ENCODE measurements around the gene SLC25A34.

DNA sequence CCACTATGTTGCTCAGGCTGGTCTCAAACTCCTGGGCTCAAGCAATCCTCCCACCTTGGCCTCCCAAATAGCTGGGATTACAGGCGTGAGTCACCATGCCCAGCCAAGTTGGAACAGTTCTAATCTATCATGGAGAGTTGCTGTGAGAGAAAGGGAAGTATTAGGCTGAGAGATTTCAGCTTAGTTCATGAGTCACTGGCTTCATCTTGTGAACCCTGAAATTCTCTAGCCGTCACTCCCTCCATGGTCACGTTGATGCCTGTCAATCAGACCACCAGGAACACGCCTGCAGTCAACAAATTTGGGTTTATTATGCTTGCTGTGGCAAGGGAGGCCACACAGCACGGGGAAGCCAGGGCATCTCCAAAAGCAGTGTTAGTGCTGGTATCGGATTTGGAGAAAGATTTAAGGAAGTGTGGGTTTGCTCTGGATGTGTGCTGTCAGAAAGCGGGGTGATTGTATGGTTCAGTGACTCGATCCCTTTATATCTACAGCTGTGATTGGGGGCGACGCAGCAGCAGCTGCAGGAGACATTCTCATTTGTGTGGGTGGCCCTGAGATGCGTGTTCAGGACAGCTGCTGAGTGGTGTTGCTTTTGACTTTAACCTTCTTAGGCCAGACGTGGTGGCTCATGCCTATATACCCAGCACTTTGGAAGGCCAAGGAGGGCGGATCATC is 52.7 kb downstream of the SLC25A34 start:
- no peak for TF ChIP-seq CTCF (IDR thresholded peaks at IDR 0.05 in 4 of 5, conservative IDR thresholded peaks at IDR 0.05 in 1 of 5)
- TF ChIP-seq POLR2A (IDR thresholded peaks at IDR 0.05), result no peak

Measured in gastrocnemius medialis (tissue), 4 donors.